Ishikawa (cell line): Measurements from ENCODE around the gene FAM20C.

ENCODE experiments used
- EGR1 ChIP-seq: IDR thresholded peaks from 2 replicates; pipeline ENCODE4 v1.6.1; 2012
- EP300 ChIP-seq: IDR thresholded peaks from 2 replicates; pipeline ENCODE4 v1.6.1; 2012; ENCODE audit warnings: borderline replicate concordance
- FOXM1 ChIP-seq: IDR thresholded peaks from 2 replicates; pipeline ENCODE4 v1.6.1; 2012; ENCODE audit warnings: low read depth, borderline replicate concordance
- MAX ChIP-seq: IDR thresholded peaks from 2 replicates; pipeline ENCODE4 v1.6.1; 2012
- RAD21 ChIP-seq: IDR thresholded peaks from 2 replicates; pipeline ENCODE4 v1.6.1; 2012; ENCODE audit warnings: low read depth
- REST ChIP-seq: IDR thresholded peaks from 2 replicates; pipeline ENCODE4 v1.6.1; 2012; ENCODE audit warnings: low read depth, mild to moderate bottlenecking
- TAF1 ChIP-seq: IDR thresholded peaks from 2 replicates; pipeline ENCODE4 v1.6.1; 2012; ENCODE audit warnings: low read depth, mild to moderate bottlenecking
- YY1 ChIP-seq: IDR thresholded peaks from 2 replicates; pipeline ENCODE4 v1.6.1; 2012; ENCODE audit warnings: low read depth

- TF ChIP-seq YY1: no peak
- no peak for TF ChIP-seq MAX
- TF ChIP-seq TAF1: no peak
- TF ChIP-seq REST: no peak
- no peak for TF ChIP-seq FOXM1
- TF ChIP-seq EP300: no peak
- TF ChIP-seq EGR1: no peak
- TF ChIP-seq RAD21: no peak
These were observed 20.4 kb downstream of the FAM20C start for GRCh38 chr7:212754-213153.
